Caco-2 (cell line): ENCODE results near the gene XKR3. TPM values are rescaled to one million over a fixed set of nuclear protein-coding genes. Genes with fewer than 3 reads are reported as not detected.

Experiments
- BruUV-seq: library from RNA; stranded (reverse); fragments of 400-500 nt; replicated peaks from 2 replicates; lab custom pipeline; 2021; lab: Mats Ljungman, UMichigan
- CTCF ChIA-PET: fragments of 300-600 bp; sonication (Branson Sonifier 250); formaldehyde crosslinking; loops from one replicate; lab custom pipeline; 2022; ENCODE audit warnings: antibody characterized with exemption; lab: Charles Lee
- POLR2A ChIA-PET: fragments of 300-600 bp; sonication (Branson Sonifier 250); formaldehyde crosslinking; loops from one replicate; lab custom pipeline; 2022; ENCODE audit warnings: antibody characterized with exemption; lab: Charles Lee
- DNase-seq, 2 experiments: peaks; one replicate each; pipeline versions ENCODE4 v3.0.0 to v3.0.0-alpha.2; 2020 to 2022
- H3K27me3 ChIP-seq: replicated peaks from 2 replicates; pipeline ENCODE4 v1.6.0; 2011; ENCODE audit warnings: low read length; ENCODE audit not compliant: control insufficient read depth, insufficient read depth
- H3K36me3 ChIP-seq: 2 replicates; pipeline ENCODE4 v1.5.1; 2011; ENCODE audit warnings: low read length; ENCODE audit not compliant: control insufficient read depth, insufficient read depth
- H3K4me1 ChIP-seq: fragments of 250-450 bp; sonication (Bioruptor Pico); 2 replicates; pipeline ENCODE4 v1.5.1; 2020; ENCODE audit warnings: mild to moderate bottlenecking
- H3K4me3 ChIP-seq: 2 replicates; pipeline ENCODE4 v1.5.1; 2011; ENCODE audit warnings: low read depth, mild to moderate bottlenecking, control low read depth, low read length
- H3K9me3 ChIP-seq: fragments of 250-450 bp; sonication (Bioruptor Pico); 2 replicates; pipeline ENCODE4 v1.5.1; 2020; ENCODE audit warnings: mild to moderate bottlenecking, moderate library complexity
- H3K27ac Mint-ChIP-seq: one replicate; pipeline ENCODE4 v1.8.0; 2022; ENCODE audit warnings: mixed read lengths; ENCODE audit not compliant: unreplicated experiment
- H3K27me3 Mint-ChIP-seq: one replicate; pipeline ENCODE4 v1.8.0; 2022; ENCODE audit warnings: mixed read lengths; ENCODE audit not compliant: insufficient read depth, unreplicated experiment
- H3K36me3 Mint-ChIP-seq: one replicate; pipeline ENCODE4 v1.8.0; 2022; ENCODE audit warnings: mild to moderate bottlenecking, mixed read lengths; ENCODE audit not compliant: insufficient read depth, unreplicated experiment
- H3K4me1 Mint-ChIP-seq: one replicate; pipeline ENCODE4 v1.8.0; 2022; ENCODE audit warnings: low read depth, mixed read lengths; ENCODE audit not compliant: unreplicated experiment
- H3K4me3 Mint-ChIP-seq: one replicate; pipeline ENCODE4 v1.8.0; 2022; ENCODE audit warnings: mild to moderate bottlenecking, moderate library complexity, mixed read lengths; ENCODE audit not compliant: unreplicated experiment
- H3K9me3 Mint-ChIP-seq: one replicate; pipeline ENCODE4 v1.8.0; 2022; ENCODE audit warnings: mixed read lengths; ENCODE audit not compliant: unreplicated experiment
- CTCF ChIP-seq, 2 experiments: fragments of 200-600 bp in 1 of 2; IDR thresholded peaks; 1 replicate in 1 of 2; 2 replicates in 1 of 2; pipeline versions ENCODE4 v1.5.1 to v1.8.0; 2011 to 2022; ENCODE audit warnings: antibody characterized with exemption in 1 of 2, control low read depth in 1 of 2, inconsistent platforms in 1 of 2, low read depth in 1 of 2, low read length in 1 of 2, mild to moderate bottlenecking in 1 of 2, moderate library complexity in 1 of 2; ENCODE audit not compliant: insufficient read depth in 1 of 2, severe bottlenecking in 1 of 2, unreplicated experiment in 1 of 2
- intact Hi-C: fragments of 100-400 bp; cut with micrococcal nuclease; formaldehyde crosslinking; loops from one replicate; pipeline ENCODE4 v1.10.0; 2022; ENCODE audit not compliant: unreplicated experiment
- total RNA-seq: library from RNA; stranded (reverse); gene quantifications from 2 replicates; pipeline ENCODE4 v1.2.3, GENCODE V29; 2022

Gene XKR3
- total RNA-seq, 1 experiment from 2014 or later, result not detected

GRCh38 chr22:16806401-16806800, 18.8 kb downstream of the XKR3 start:
- H3K4me1 Mint-ChIP-seq, result no peaks in the 10 kb centered on the region
- peaks cover 6% of the 10 kb centered on the region for H3K27me3 Mint-ChIP-seq
- CTCF ChIA-PET, result no interaction called here
- H3K9me3 ChIP-seq, result no peaks in the 10 kb centered on the region
- H3K36me3 ChIP-seq, result no peaks in the 10 kb centered on the region
- DNase-seq, result no peak
- POLR2A ChIA-PET, result interaction anchor here (0.6 kb wide), 1 partner anchor 10 kb away, joined by 8 read pairs; no protein-coding TSS in a partner anchor
- BruUV-seq, result no TSS peak
- no peaks in the 10 kb centered on the region for H3K4me1 ChIP-seq
- H3K4me3 Mint-ChIP-seq, result no peak overlapping the region
- TF ChIP-seq CTCF (IDR thresholded peaks at IDR 0.05; ENCODE audit: insufficient read depth in 1 of 2, low read depth in 1 of 2, low read length in 1 of 2, severe bottlenecking in 1 of 2, unreplicated experiment in 1 of 2), result no peak
- no peak overlapping the region for H3K4me3 ChIP-seq
- no peaks in the 10 kb centered on the region for H3K36me3 Mint-ChIP-seq
- no peak overlapping the region for H3K27ac Mint-ChIP-seq
- no peaks in the 10 kb centered on the region for H3K27me3 ChIP-seq
- no peaks in the 10 kb centered on the region for H3K9me3 Mint-ChIP-seq
- intact Hi-C loops, result no loop called here

- Histone ChIP-seq H3K9me3 (no peaks in the 10 kb centered on the region), H3K27me3 (no peaks in the 10 kb centered on the region), H3K4me1 (no peaks in the 10 kb centered on the region), H3K4me3 (no peak overlapping the region), H3K36me3 (no peaks in the 10 kb centered on the region)
- no TSS peak for BruUV-seq
- Mint-ChIP-seq H3K4me3 (no peak overlapping the region), H3K4me1 (no peaks in the 10 kb centered on the region), H3K27ac (no peak overlapping the region), H3K27me3 (no peaks in the 10 kb centered on the region), H3K9me3 (no peaks in the 10 kb centered on the region), H3K36me3 (no peaks in the 10 kb centered on the region)
- TF ChIP-seq CTCF (IDR thresholded peaks at IDR 0.05; ENCODE audit: insufficient read depth in 1 of 2, low read depth in 1 of 2, low read length in 1 of 2, severe bottlenecking in 1 of 2, unreplicated experiment in 1 of 2), result no peak
- CTCF ChIA-PET, result no interaction called here
- intact Hi-C loops, result no loop called here
- POLR2A ChIA-PET, result no interaction called here
- no peak for DNase-seq
These were observed 20.3 kb downstream of the XKR3 start for GRCh38 chr22:16804882-16805281.

- Mint-ChIP-seq H3K4me3 (no peak overlapping the region), H3K4me1 (no peaks in the 10 kb centered on the region), H3K27me3 (no peaks in the 10 kb centered on the region), H3K36me3 (no peaks in the 10 kb centered on the region), H3K27ac (no peak overlapping the region), H3K9me3 (no peaks in the 10 kb centered on the region)
- TF ChIP-seq CTCF (IDR thresholded peaks at IDR 0.05; ENCODE audit: insufficient read depth in 1 of 2, low read depth in 1 of 2, low read length in 1 of 2, severe bottlenecking in 1 of 2, unreplicated experiment in 1 of 2), result no peak
- BruUV-seq, result no TSS peak
- intact Hi-C loops, result no loop called here
- Histone ChIP-seq H3K27me3 (no peaks in the 10 kb centered on the region), H3K36me3 (no peaks in the 10 kb centered on the region), H3K4me1 (no peaks in the 10 kb centered on the region), H3K9me3 (no peaks in the 10 kb centered on the region), H3K4me3 (no peak overlapping the region)
- ChIA-PET CTCF (no interaction called here), POLR2A (no interaction called here)
- DNase-seq, result no peak
These were observed 21.8 kb downstream of the XKR3 start for GRCh38 chr22:16803255-16803917.
